Stimulated activated CD4-positive, alpha-beta T cell treated with anti-CD3 and anti-CD28 coated beads, TNF-alpha, amount 100 ng/mL, for 4 hours (primary cell): Measurements from ENCODE around the gene COL5A2.

Source experiments
- DNase-seq, 3 experiments: peaks; one replicate each; pipeline ENCODE4 v3.0.0-alpha.2; 2020; ENCODE audit warnings: low read depth in 3 of 3

COL5A2 gene

GRCh38 chr2:189049709-189050164 lies 129.8 kb downstream of the COL5A2 start:
- no peak for DNase-seq

- no peak for DNase-seq
Measured at GRCh38 chr2:189048189-189048588, 131.4 kb downstream of the COL5A2 start.

GRCh38 chr2:189047171-189047888 lies 132.2 kb downstream of the COL5A2 start:
- no peak for DNase-seq

- DNase-seq: no peak
Measured at GRCh38 chr2:189046320-189046719, 133.2 kb downstream of the COL5A2 start.

- DNase-seq: no peak
Measured at GRCh38 chr2:189045836-189046235, 133.7 kb downstream of the COL5A2 start.

GRCh38 chr2:189037518-189037917 lies 142.0 kb downstream of the COL5A2 start:
- DNase-seq: no peak

- DNase-seq: no peak
Measured at GRCh38 chr2:189024901-189025618, 154.5 kb downstream of the COL5A2 start.

GRCh38 chr2:189022492-189022891 lies 157.1 kb downstream of the COL5A2 start:
- no peak for DNase-seq

- no peak for DNase-seq
Measured at GRCh38 chr2:189022053-189022481, 157.5 kb downstream of the COL5A2 start.

- DNase-seq: no peak
Measured at GRCh38 chr2:189020179-189020578, 159.4 kb downstream of the COL5A2 start.

- no peak for DNase-seq
Measured at GRCh38 chr2:189018631-189019030, 160.9 kb downstream of the COL5A2 start.

- no peak for DNase-seq
Measured at GRCh38 chr2:189016311-189016861, 163.2 kb downstream of the COL5A2 start.

GRCh38 chr2:189015359-189015758 lies 164.2 kb downstream of the COL5A2 start:
- DNase-seq: no peak

GRCh38 chr2:189014449-189015138 lies 165.0 kb downstream of the COL5A2 start:
- DNase-seq: no peak

- no peak for DNase-seq
Measured at GRCh38 chr2:189013671-189014448, 165.7 kb downstream of the COL5A2 start.

GRCh38 chr2:189013031-189013430 lies 166.5 kb downstream of the COL5A2 start:
- DNase-seq: no peak

- DNase-seq: no peak
Measured at GRCh38 chr2:189012351-189012750, 167.2 kb downstream of the COL5A2 start.

- no peak for DNase-seq
Measured at GRCh38 chr2:189010536-189010935, 169.0 kb downstream of the COL5A2 start.

- DNase-seq: no peak
Measured at GRCh38 chr2:189008555-189009262, 170.9 kb downstream of the COL5A2 start.

GRCh38 chr2:189002079-189002478 lies 177.5 kb downstream of the COL5A2 start:
- no peak for DNase-seq

GRCh38 chr2:189000221-189000620 lies 179.3 kb downstream of the COL5A2 start:
- DNase-seq: no peak
